ENCODE measurements around the gene NUP214.
"Not testable (repeated sequence)": the region's sequence is repeated elsewhere in the genome, so short reads cannot be mapped to it uniquely, and the experiment has no call there.

The NUP214 gene

GRCh38 chr9:131238402-131239021 is 113.1 kb downstream of the NUP214 start:
- no peak for DNase-seq

- no peak for DNase-seq
Measured at GRCh38 chr9:131239161-131239975, 114.0 kb downstream of the NUP214 start.

GRCh38 chr9:131240047-131240921 is 114.9 kb downstream of the NUP214 start:
- no peak for DNase-seq

- DNase-seq = not testable (repeated sequence)
Measured at GRCh38 chr9:131244331-131244730, 118.9 kb downstream of the NUP214 start.

- no peak for DNase-seq
Measured at GRCh38 chr9:131246618-131247017, 121.2 kb downstream of the NUP214 start.

- no peak for DNase-seq
Measured at GRCh38 chr9:131252120-131252519, 126.7 kb downstream of the NUP214 start.

GRCh38 chr9:131253891-131254491 is 128.6 kb downstream of the NUP214 start:
- DNase-seq = no peak

GRCh38 chr9:131254626-131255025 is 129.2 kb downstream of the NUP214 start:
- DNase-seq = no peak

- no peak for DNase-seq
Measured at GRCh38 chr9:131255676-131256197, 130.4 kb downstream of the NUP214 start.

- no peak for DNase-seq
Measured at GRCh38 chr9:131257266-131258025, 132.1 kb downstream of the NUP214 start.

GRCh38 chr9:131258186-131258585 is 132.8 kb downstream of the NUP214 start:
- DNase-seq = no peak

- no peak for DNase-seq
Measured at GRCh38 chr9:131258698-131259431, 133.5 kb downstream of the NUP214 start.

- no peak for DNase-seq
Measured at GRCh38 chr9:131259432-131259898, 134.1 kb downstream of the NUP214 start.

GRCh38 chr9:131259916-131260597 is 134.7 kb downstream of the NUP214 start:
- DNase-seq = no peak

GRCh38 chr9:131260751-131261452 is 135.5 kb downstream of the NUP214 start:
- DNase-seq = no peak

- no peak for DNase-seq
Measured at GRCh38 chr9:131262327-131263032, 137.1 kb downstream of the NUP214 start.

GRCh38 chr9:131263033-131263343 is 137.6 kb downstream of the NUP214 start:
- not testable (repeated sequence) for DNase-seq

- no peak for DNase-seq
Measured at GRCh38 chr9:131263701-131264100, 138.3 kb downstream of the NUP214 start.

- DNase-seq = peak; percentile 44
Measured at GRCh38 chr9:131264231-131264630, 138.8 kb downstream of the NUP214 start.

All from CD4-positive, alpha-beta T cell treated with Interleukin-15 for 1 hour (primary cell).